IPS DF 6.9 (cell line): Measurements from ENCODE around the gene PLSCR5.

Source experiments
- DNase-seq: peaks from one replicate; pipeline ENCODE4 v3.0.0-alpha.2; 2013; ENCODE audit warnings: low read depth, low spot score
- H3K27ac ChIP-seq: one replicate; pipeline ENCODE4 v1.5.1; 2013; ENCODE audit warnings: low read length, control low read depth
- H3K27me3 ChIP-seq: 2 replicates; pipeline ENCODE4 v1.6.1; 2013; ENCODE audit warnings: mild to moderate bottlenecking, low read length; ENCODE audit not compliant: control insufficient read depth, insufficient read depth
- H3K36me3 ChIP-seq: 2 replicates; pipeline ENCODE4 v1.6.1; 2013; ENCODE audit warnings: low read length; ENCODE audit not compliant: control insufficient read depth, insufficient read depth
- H3K4me1 ChIP-seq: 2 replicates; pipeline ENCODE4 v1.6.1; 2013; ENCODE audit warnings: low read length; ENCODE audit not compliant: control insufficient read depth, insufficient read depth
- H3K4me3 ChIP-seq: 2 replicates; pipeline ENCODE4 v1.5.1; 2013; ENCODE audit warnings: mild to moderate bottlenecking, low read length
- H3K9me3 ChIP-seq: 2 replicates; pipeline ENCODE4 v1.6.1; 2013; ENCODE audit warnings: low read length, inconsistent platforms; ENCODE audit not compliant: control insufficient read depth, insufficient read depth
- WGBS: extraction: QIAGEN DNeasy Blood & Tissue Kit; methylation state at CpG from one replicate; pipeline ENCODE4 v1.1.7; 2013; ENCODE audit warnings: mixed read lengths, missing lambda C conversion rate; ENCODE audit not compliant: insufficient read length, insufficient coverage; 5-methylcytosine and 5-hydroxymethylcytosine counted together

Gene PLSCR5

GRCh38 chr3:146589899-146590508, 15.1 kb downstream of the PLSCR5 start:
- DNase-seq, result no peak
- H3K4me3 ChIP-seq, result no peak overlapping the region
- no peaks in the 10 kb centered on the region for H3K27me3 ChIP-seq
- H3K36me3 ChIP-seq, result no peaks in the 10 kb centered on the region
- no peaks in the 10 kb centered on the region for H3K4me1 ChIP-seq
- no peaks in the 10 kb centered on the region for H3K9me3 ChIP-seq
- WGBS, result no CpG with 5 or more reads among the region's 1 CpG
- H3K27ac ChIP-seq, result no peak overlapping the region

DNA sequence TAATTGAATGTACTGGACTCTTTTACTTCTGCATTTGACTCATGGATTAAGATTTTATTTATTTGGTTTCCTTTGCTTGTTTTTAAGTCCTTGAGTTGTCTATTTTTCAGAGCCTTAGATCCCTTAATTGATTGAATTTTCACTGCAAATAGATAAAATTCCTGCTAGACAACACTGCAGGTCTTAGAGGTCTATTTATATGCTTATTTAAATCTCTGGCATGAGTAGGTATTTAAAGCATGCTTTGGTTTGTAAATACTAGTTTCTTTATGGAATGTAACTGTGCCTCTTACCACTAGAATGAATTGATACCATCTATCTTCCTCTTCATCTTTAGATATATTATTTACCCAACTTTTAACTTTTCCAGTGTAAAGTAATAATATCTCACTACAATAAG, 20.0 kb downstream of the PLSCR5 start:
- Histone ChIP-seq H3K36me3 (no peaks in the 10 kb centered on the region; the same call in 1 of the 2 replicates), H3K9me3 (no peaks in the 10 kb centered on the region; the same call in 1 of the 2 replicates), H3K27ac (no peak overlapping the region), H3K27me3 (no peaks in the 10 kb centered on the region), H3K4me1 (no peaks in the 10 kb centered on the region), H3K4me3 (no peak overlapping the region)
- DNase-seq, result no peak

- no peaks in the 10 kb centered on the region for H3K27me3 ChIP-seq
- no peaks in the 10 kb centered on the region; the same call in 1 of the 2 replicates for H3K36me3 ChIP-seq
- DNase-seq, result no peak
- no peak overlapping the region for H3K4me3 ChIP-seq
- no peaks in the 10 kb centered on the region; the same call in 1 of the 2 replicates for H3K9me3 ChIP-seq
- no peak overlapping the region for H3K27ac ChIP-seq
- H3K4me1 ChIP-seq, result no peaks in the 10 kb centered on the region
Observed at GRCh38 chr3:146581951-146582467, 23.1 kb downstream of the PLSCR5 start.

- Histone ChIP-seq H3K36me3 (no peaks in the 10 kb centered on the region; the same call in 1 of the 2 replicates), H3K4me1 (no peaks in the 10 kb centered on the region), H3K4me3 (no peak overlapping the region), H3K27me3 (no peaks in the 10 kb centered on the region), H3K9me3 (no peaks in the 10 kb centered on the region; the same call in 1 of the 2 replicates), H3K27ac (no peak overlapping the region)
- WGBS, result no CpG with 5 or more reads among the region's 1 CpG
- no peak for DNase-seq
Observed at GRCh38 chr3:146581080-146581601, 24.0 kb downstream of the PLSCR5 start.

- Histone ChIP-seq H3K27ac (no peak overlapping the region), H3K4me1 (no peaks in the 10 kb centered on the region), H3K9me3 (no peaks in the 10 kb centered on the region; the same call in 1 of the 2 replicates), H3K27me3 (no peaks in the 10 kb centered on the region), H3K36me3 (no peaks in the 10 kb centered on the region), H3K4me3 (no peak overlapping the region)
- DNase-seq, result no peak
Observed at GRCh38 chr3:146577662-146578061, 27.5 kb downstream of the PLSCR5 start.

- H3K27me3 ChIP-seq, result no peaks in the 10 kb centered on the region
- no peak overlapping the region for H3K27ac ChIP-seq
- H3K4me1 ChIP-seq, result no peaks in the 10 kb centered on the region
- no peak for DNase-seq
- H3K36me3 ChIP-seq, result no peaks in the 10 kb centered on the region
- WGBS, result no CpG with 5 or more reads among the region's 2 CpGs
- no peak overlapping the region for H3K4me3 ChIP-seq
- H3K9me3 ChIP-seq, result no peaks in the 10 kb centered on the region
Observed at GRCh38 chr3:146575636-146576035, 29.5 kb downstream of the PLSCR5 start.

GRCh38 chr3:146574173-146574572, 31.0 kb downstream of the PLSCR5 start:
- no peaks in the 10 kb centered on the region for H3K27me3 ChIP-seq
- no peaks in the 10 kb centered on the region for H3K4me1 ChIP-seq
- no peak overlapping the region for H3K27ac ChIP-seq
- H3K36me3 ChIP-seq, result no peaks in the 10 kb centered on the region
- no peak overlapping the region for H3K4me3 ChIP-seq
- WGBS, result no CpG with 5 or more reads among the region's 1 CpG
- DNase-seq, result no peak
- H3K9me3 ChIP-seq, result no peaks in the 10 kb centered on the region

DNA sequence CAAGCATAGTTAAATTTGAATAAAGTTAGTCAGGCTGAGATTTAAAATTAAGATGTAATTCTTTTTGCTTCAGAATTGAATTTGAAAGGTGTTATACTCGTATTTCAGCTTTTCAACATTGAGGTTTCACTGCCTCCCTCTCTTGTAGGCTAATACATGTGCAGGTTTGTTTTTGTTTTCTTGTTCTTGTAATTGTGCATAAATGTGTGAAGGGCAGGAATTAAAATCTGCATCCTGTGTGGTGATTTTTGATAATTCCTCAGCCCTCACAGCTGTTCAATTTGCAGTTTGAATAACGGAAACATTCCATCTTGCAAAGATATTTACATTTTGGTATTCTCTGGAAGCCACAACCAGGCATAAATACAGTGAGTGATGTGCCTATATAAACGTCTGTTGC, 35.8 kb downstream of the PLSCR5 start:
- H3K36me3 ChIP-seq, result no peaks in the 10 kb centered on the region
- H3K27ac ChIP-seq, result no peak overlapping the region
- no peak for DNase-seq
- H3K4me1 ChIP-seq, result no peaks in the 10 kb centered on the region
- H3K4me3 ChIP-seq, result no peak overlapping the region
- no peaks in the 10 kb centered on the region for H3K27me3 ChIP-seq
- no peaks in the 10 kb centered on the region for H3K9me3 ChIP-seq
- WGBS, result no CpG with 5 or more reads among the region's 3 CpGs

- no peaks in the 10 kb centered on the region for H3K9me3 ChIP-seq
- no peaks in the 10 kb centered on the region for H3K4me1 ChIP-seq
- no peaks in the 10 kb centered on the region for H3K27me3 ChIP-seq
- no peak overlapping the region for H3K27ac ChIP-seq
- no peak overlapping the region for H3K4me3 ChIP-seq
- DNase-seq, result no peak
- no peaks in the 10 kb centered on the region for H3K36me3 ChIP-seq
Observed at GRCh38 chr3:146566138-146566537, 39.0 kb downstream of the PLSCR5 start.

DNA sequence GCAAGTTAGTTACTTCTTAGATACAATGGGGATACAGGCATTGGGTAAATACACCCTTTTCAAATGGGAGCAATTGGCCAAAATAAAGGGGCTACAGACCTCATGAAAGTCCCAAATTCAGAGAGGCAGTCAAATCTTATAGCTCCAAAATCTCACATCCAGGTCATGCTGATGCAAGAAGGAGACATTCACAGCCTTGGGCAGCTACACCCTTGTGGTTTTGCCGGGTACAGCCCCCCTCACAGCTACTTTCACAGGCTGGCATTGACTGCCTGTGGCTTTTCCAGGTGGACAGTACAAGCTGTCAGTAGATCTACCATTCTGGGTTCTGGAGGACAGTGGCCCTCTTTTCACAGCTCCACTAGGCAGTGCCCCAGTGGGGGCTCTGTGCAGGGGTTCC, 43.3 kb downstream of the PLSCR5 start:
- WGBS, result no CpG with 5 or more reads among the region's 1 CpG
- no peak overlapping the region for H3K27ac ChIP-seq
- no peaks in the 10 kb centered on the region for H3K4me1 ChIP-seq
- no peaks in the 10 kb centered on the region for H3K9me3 ChIP-seq
- no peak overlapping the region for H3K4me3 ChIP-seq
- no peaks in the 10 kb centered on the region for H3K36me3 ChIP-seq
- no peaks in the 10 kb centered on the region for H3K27me3 ChIP-seq
- no peak for DNase-seq

- Histone ChIP-seq H3K27ac (no peak overlapping the region), H3K4me3 (no peak overlapping the region), H3K4me1 (no peaks in the 10 kb centered on the region), H3K36me3 (no peaks in the 10 kb centered on the region), H3K27me3 (no peaks in the 10 kb centered on the region), H3K9me3 (no peaks in the 10 kb centered on the region)
- DNase-seq, result no peak
- WGBS, result no CpG with 5 or more reads among the region's 1 CpG
Observed at GRCh38 chr3:146561463-146561862, 43.7 kb downstream of the PLSCR5 start.
